ENCODE measurements around the gene ST7. TPM values are rescaled to one million over a fixed set of nuclear protein-coding genes. Genes with fewer than 3 reads are reported as not detected.

Gene ST7
- total RNA-seq, 1 experiment from 2014 or later, result 12.9 TPM

DNA sequence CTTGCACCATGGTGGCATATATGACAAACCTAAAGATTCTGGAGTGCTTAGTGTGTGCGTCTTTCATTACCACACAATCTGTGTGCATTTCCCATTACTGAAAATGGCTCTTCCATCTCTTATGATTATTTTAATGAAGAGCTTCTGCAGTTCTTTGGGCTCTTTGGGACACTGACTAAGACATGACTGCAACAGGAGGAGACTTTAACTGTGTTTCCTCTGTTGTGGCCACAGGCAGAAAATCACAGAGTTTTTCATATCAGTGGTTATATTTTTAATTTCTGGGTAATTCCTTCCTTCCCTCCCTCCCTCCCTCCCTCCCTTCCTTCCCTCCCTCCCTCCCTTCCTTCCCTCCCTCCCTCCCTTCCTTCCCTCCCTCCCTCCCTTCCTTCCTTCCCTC is 311.4 kb downstream of the ST7 start:
- no peak overlapping the region for H4K5ac ChIP-seq (ENCODE audit: insufficient read length, low read depth, low read length)
- H3K79me2 ChIP-seq (ENCODE audit: insufficient read depth, low read length), result no peaks in the 10 kb centered on the region
- H4K91ac ChIP-seq (ENCODE audit: insufficient read length, low read depth, low read length), result no peak overlapping the region
- no peak overlapping the region for H2BK5ac ChIP-seq (ENCODE audit: insufficient read length, low read length)
- H3K4me1 Mint-ChIP-seq, result no peaks in the 10 kb centered on the region
- H3K14ac ChIP-seq (ENCODE audit: insufficient read depth, low read length), result no peak overlapping the region
- H2BK15ac ChIP-seq (ENCODE audit: low read depth, low read length), result no peak overlapping the region
- H3K36me3 Mint-ChIP-seq (ENCODE audit: insufficient read depth in 1 of 3, low read depth in 3 of 3), result no peaks in the 10 kb centered on the region
- no peak overlapping the region for H3K4me2 ChIP-seq (ENCODE audit: insufficient read depth, insufficient read length, low read length)
- H4K20me1 ChIP-seq (ENCODE audit: control insufficient read depth, insufficient read depth, insufficient read length), result no peaks in the 10 kb centered on the region
- no peak overlapping the region for H2BK120ac ChIP-seq (ENCODE audit: low read depth, low read length, poor library complexity, severe bottlenecking)
- no peak for DNase-seq
- no peak overlapping the region for H2AFZ ChIP-seq (ENCODE audit: low read length)
- no peak overlapping the region for H2AK5ac ChIP-seq (ENCODE audit: insufficient read length, low read length)
- no peak overlapping the region for H3K9ac ChIP-seq (ENCODE audit: extremely low read depth, insufficient read length, low read length)
- H3K4me3 Mint-ChIP-seq, result no peak overlapping the region
- H3K79me1 ChIP-seq (ENCODE audit: insufficient read depth, low read depth, low read length, poor library complexity, severe bottlenecking), result no peaks in the 10 kb centered on the region
- H3K18ac ChIP-seq (ENCODE audit: insufficient read length, low read depth, low read length), result no peak overlapping the region
- H3K27me3 Mint-ChIP-seq (ENCODE audit: low read depth), result no peaks in the 10 kb centered on the region; the same call in 1 of the 2 replicates
- no peak overlapping the region for H3K23ac ChIP-seq (ENCODE audit: insufficient read length, low read depth, low read length)
- H3K4me1 ChIP-seq (ENCODE audit: insufficient read depth, low read length), result no peaks in the 10 kb centered on the region
- no peaks in the 10 kb centered on the region; a peak in 1 of 5 replicates for H3K9me3 Mint-ChIP-seq
- H3T11ph ChIP-seq (ENCODE audit: low read length), result no peak overlapping the region
- H3K56ac ChIP-seq (ENCODE audit: insufficient read length, low read depth, low read length), result no peak overlapping the region
- H2BK12ac ChIP-seq (ENCODE audit: insufficient read length, low read depth, low read length), result no peak overlapping the region
- H3K27me3 ChIP-seq (ENCODE audit: insufficient read depth, low read length), result no peaks in the 10 kb centered on the region
- H3K27ac ChIP-seq (ENCODE audit: insufficient read length, low read depth, low read length), result no peak overlapping the region
- WGBS (ENCODE audit: extremely low coverage, insufficient read length, low lambda C conversion rate), result no CpG with 5 or more reads among the region's 1 CpG
- H4K8ac ChIP-seq (replicated peaks; ENCODE audit: insufficient read length, low read depth, low read length), result no peak overlapping the region
- H3K27ac Mint-ChIP-seq, result no peak overlapping the region
- no peak overlapping the region for H2BK20ac ChIP-seq (ENCODE audit: low read depth, low read length, poor library complexity, severe bottlenecking)
- H3K9me3 ChIP-seq (ENCODE audit: control insufficient read depth, low read depth, low read length), result no peaks in the 10 kb centered on the region
- no peak for TF ChIP-seq CTCF (conservative IDR thresholded peaks at IDR 0.05)
- no peak overlapping the region for H3K4ac ChIP-seq (ENCODE audit: low read depth, low read length)
- H3K23me2 ChIP-seq (ENCODE audit: insufficient read length, low read depth, low read length, poor library complexity, severe bottlenecking), result no peaks in the 10 kb centered on the region
